ENCODE measurements around the gene DGLUCY.

The DGLUCY gene

DNA sequence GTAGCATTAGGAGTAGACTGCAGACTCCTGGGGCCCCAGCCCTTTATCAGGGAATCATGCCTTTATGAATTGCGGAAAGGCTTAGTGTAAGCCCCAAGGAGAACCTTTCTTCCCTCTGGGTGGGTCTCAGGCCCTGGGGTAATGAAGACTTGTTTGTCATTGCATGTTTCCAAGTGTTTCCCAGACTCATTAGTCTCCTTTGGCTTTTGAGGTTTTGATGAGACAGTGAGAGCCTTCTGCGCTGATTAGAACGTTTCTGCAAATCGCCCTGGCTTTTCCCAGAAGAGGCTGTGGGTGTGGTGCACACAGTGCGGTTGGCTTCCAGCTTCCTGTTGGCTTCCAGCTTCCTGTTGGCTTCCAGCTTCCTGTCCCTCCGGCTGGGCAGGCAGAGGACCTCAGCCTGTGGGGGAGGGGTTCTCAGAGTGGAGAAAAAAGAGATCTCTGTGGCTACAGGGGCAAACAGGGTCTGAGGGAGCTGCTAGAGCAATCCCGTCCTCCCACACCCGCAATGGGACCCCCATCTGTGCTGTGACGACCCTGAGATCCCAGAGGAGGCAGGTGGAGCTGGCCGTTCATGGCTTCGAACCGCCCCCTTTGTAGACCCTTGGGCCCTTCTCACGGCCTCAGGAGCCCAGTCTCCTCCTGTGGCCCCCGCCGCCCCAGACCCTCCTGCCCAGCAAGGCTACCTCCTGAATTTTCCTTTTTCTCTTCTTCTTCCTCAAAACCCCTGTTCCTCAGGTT is 88.5 kb downstream of the DGLUCY start:
- peak; percentile 36 for DNase-seq (ENCODE audit: low read depth)
- TF ChIP-seq CTCF (conservative IDR thresholded peaks at IDR 0.05; ENCODE audit: control insufficient read depth, insufficient read depth, low read depth, low read length), result no peak
- no peak overlapping the region for H3K4me3 ChIP-seq (ENCODE audit: control insufficient read depth, low read depth, low read length)

DNA sequence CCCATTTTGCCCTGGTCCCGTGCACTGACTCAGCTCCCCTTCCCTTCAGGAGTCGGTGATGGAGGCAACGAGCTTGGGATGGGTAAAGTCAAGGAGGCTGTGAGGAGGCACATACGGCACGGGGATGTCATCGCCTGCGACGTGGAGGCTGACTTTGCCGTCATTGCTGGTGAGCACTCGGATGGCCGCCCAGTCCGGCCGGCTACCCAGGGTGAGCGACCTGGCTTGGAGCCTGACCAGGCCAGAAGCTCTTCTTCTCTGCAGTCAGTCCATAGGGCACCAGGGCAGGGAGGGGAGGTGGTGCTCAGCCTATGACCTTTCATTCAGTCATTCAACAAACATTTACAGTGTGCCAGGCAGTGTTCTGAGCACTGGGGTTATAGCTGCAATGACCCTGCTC is 90.8 kb downstream of the DGLUCY start:
- no peak for DNase-seq (ENCODE audit: low read depth)
- no peak overlapping the region for H3K4me3 ChIP-seq (ENCODE audit: control insufficient read depth, low read depth, low read length)
- TF ChIP-seq CTCF (conservative IDR thresholded peaks at IDR 0.05; ENCODE audit: control insufficient read depth, insufficient read depth, low read depth, low read length), result no peak

- no peak for DNase-seq (ENCODE audit: low read depth)
- TF ChIP-seq CTCF (conservative IDR thresholded peaks at IDR 0.05; ENCODE audit: control insufficient read depth, insufficient read depth, low read depth, low read length), result no peak
- H3K4me3 ChIP-seq (ENCODE audit: control insufficient read depth, low read depth, low read length), result no peak overlapping the region
These were observed 91.6 kb downstream of the DGLUCY start for GRCh38 chr14:91205459-91205858.

- TF ChIP-seq CTCF (conservative IDR thresholded peaks at IDR 0.05; ENCODE audit: control insufficient read depth, insufficient read depth, low read depth, low read length), result no peak
- no peak for DNase-seq (ENCODE audit: low read depth)
- H3K4me3 ChIP-seq (ENCODE audit: control insufficient read depth, low read depth, low read length), result no peak overlapping the region
These were observed 93.1 kb downstream of the DGLUCY start for GRCh38 chr14:91207008-91207407.

GRCh38 chr14:91211017-91211416 is 97.1 kb downstream of the DGLUCY start:
- no peak for DNase-seq (ENCODE audit: low read depth)
- H3K4me3 ChIP-seq (ENCODE audit: control insufficient read depth, low read depth, low read length), result no peak overlapping the region
- TF ChIP-seq CTCF (conservative IDR thresholded peaks at IDR 0.05; ENCODE audit: control insufficient read depth, insufficient read depth, low read depth, low read length), result no peak

- no peak for DNase-seq (ENCODE audit: low read depth)
- H3K4me3 ChIP-seq (ENCODE audit: control insufficient read depth, low read depth, low read length), result no peak overlapping the region
- TF ChIP-seq CTCF (conservative IDR thresholded peaks at IDR 0.05; ENCODE audit: control insufficient read depth, insufficient read depth, low read depth, low read length), result no peak
These were observed 100.4 kb downstream of the DGLUCY start for GRCh38 chr14:91214306-91214705.
